C4-2B (cell line): ENCODE results near the gene HLCS.

Source experiments
- CTCF ChIP-seq: fragments of 450-650 bp; conservative IDR thresholded peaks from 2 replicates; pipeline ENCODE4 v1.5.1; 2017; ENCODE audit warnings: mild to moderate bottlenecking
- ZFX ChIP-seq: fragments of 450-650 bp; IDR thresholded peaks from 2 replicates; pipeline ENCODE4 v1.6.1; 2017

GRCh38 chr21:36889401-36889800 lies 77.1 kb downstream of the HLCS start:
- no peak for TF ChIP-seq CTCF
- TF ChIP-seq ZFX, result no peak
